Gastroesophageal sphincter (tissue), 3 donors: ENCODE measurements around the gene SMIM21.

Experiments used
- POLR2A ChIP-seq, 2 donors: fragments of 450-650 bp; IDR thresholded peaks; one replicate each; pipeline ENCODE4 v1.6.1; 2017; ENCODE audit warnings: antibody characterized with exemption in 2 of 2, mild to moderate bottlenecking in 2 of 2, moderate library complexity in 1 of 2
- POLR2AphosphoS5 ChIP-seq: sonication (generic); formaldehyde crosslinking; IDR thresholded peaks from one replicate; pipeline ENCODE4 v1.6.1; 2017; ENCODE audit warnings: antibody characterized with exemption
- TF ChIP-seq, protein P1 (sequence below), 4 experiments: fragments of 200-600 bp in 2 of 4; fragments of 450-650 bp in 2 of 4; sonication (generic) in 1 of 4; IDR thresholded peaks; one replicate each; pipeline ENCODE4 v1.5.1; 2017 to 2019; ENCODE audit warnings: antibody characterized with exemption in 4 of 4, mild to moderate bottlenecking in 2 of 4, moderate library complexity in 2 of 4

- TF ChIP-seq POLR2A (IDR thresholded peaks at IDR 0.05) (no peak), POLR2AphosphoS5 (no peak)
- TF ChIP-seq, protein P1, sequence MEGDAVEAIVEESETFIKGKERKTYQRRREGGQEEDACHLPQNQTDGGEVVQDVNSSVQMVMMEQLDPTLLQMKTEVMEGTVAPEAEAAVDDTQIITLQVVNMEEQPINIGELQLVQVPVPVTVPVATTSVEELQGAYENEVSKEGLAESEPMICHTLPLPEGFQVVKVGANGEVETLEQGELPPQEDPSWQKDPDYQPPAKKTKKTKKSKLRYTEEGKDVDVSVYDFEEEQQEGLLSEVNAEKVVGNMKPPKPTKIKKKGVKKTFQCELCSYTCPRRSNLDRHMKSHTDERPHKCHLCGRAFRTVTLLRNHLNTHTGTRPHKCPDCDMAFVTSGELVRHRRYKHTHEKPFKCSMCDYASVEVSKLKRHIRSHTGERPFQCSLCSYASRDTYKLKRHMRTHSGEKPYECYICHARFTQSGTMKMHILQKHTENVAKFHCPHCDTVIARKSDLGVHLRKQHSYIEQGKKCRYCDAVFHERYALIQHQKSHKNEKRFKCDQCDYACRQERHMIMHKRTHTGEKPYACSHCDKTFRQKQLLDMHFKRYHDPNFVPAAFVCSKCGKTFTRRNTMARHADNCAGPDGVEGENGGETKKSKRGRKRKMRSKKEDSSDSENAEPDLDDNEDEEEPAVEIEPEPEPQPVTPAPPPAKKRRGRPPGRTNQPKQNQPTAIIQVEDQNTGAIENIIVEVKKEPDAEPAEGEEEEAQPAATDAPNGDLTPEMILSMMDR (IDR thresholded peaks at IDR 0.05), result no peak
Observed at GRCh38 chr18:75393721-75394120, 33.8 kb downstream of the SMIM21 start.
